ENCODE results near the gene GPR52.

GPR52 gene

DNA sequence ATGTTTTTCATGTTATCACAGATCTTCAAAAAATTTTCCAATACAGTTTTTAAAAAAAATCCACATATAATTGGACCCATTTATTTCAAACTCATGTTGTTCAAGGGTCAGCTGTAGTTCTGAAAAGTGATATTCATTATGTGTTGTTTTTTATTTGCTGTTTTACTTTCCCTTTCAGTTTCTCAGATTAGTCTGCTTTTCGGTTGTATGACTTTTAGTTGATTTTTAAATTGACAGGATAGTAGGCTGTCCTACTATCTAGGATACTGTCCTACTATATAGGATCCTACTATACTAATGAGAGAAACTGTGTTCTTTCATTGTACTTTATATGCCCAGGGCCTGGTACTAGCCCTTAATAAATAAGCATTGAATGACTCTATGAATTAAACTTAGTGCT, 33.6 kb upstream of the GPR52 start:
- Histone ChIP-seq H3K9me3 (ENCODE audit: control insufficient read depth, low read length) (no peaks in the 10 kb centered on the region), H3K27ac (no peak overlapping the region), H3K4me1 (no peaks in the 10 kb centered on the region), H3K9ac (no peak overlapping the region), H2AFZ (no peak overlapping the region), H3K79me2 (no peaks in the 10 kb centered on the region), H3K4me3 (ENCODE audit: low read depth, low read length) (peak overlapping the region; percentile 1), H3K27me3 (ENCODE audit: control insufficient read depth, insufficient read depth, low read length) (no peaks in the 10 kb centered on the region), H3K36me3 (ENCODE audit: control insufficient read depth, insufficient read depth, low read length) (no peaks in the 10 kb centered on the region), H3K4me2 (ENCODE audit: low read length) (peak overlapping the region; percentile 24)
- TF ChIP-seq, protein P1, sequence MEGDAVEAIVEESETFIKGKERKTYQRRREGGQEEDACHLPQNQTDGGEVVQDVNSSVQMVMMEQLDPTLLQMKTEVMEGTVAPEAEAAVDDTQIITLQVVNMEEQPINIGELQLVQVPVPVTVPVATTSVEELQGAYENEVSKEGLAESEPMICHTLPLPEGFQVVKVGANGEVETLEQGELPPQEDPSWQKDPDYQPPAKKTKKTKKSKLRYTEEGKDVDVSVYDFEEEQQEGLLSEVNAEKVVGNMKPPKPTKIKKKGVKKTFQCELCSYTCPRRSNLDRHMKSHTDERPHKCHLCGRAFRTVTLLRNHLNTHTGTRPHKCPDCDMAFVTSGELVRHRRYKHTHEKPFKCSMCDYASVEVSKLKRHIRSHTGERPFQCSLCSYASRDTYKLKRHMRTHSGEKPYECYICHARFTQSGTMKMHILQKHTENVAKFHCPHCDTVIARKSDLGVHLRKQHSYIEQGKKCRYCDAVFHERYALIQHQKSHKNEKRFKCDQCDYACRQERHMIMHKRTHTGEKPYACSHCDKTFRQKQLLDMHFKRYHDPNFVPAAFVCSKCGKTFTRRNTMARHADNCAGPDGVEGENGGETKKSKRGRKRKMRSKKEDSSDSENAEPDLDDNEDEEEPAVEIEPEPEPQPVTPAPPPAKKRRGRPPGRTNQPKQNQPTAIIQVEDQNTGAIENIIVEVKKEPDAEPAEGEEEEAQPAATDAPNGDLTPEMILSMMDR (IDR thresholded peaks at IDR 0.05), result no peak

DNA sequence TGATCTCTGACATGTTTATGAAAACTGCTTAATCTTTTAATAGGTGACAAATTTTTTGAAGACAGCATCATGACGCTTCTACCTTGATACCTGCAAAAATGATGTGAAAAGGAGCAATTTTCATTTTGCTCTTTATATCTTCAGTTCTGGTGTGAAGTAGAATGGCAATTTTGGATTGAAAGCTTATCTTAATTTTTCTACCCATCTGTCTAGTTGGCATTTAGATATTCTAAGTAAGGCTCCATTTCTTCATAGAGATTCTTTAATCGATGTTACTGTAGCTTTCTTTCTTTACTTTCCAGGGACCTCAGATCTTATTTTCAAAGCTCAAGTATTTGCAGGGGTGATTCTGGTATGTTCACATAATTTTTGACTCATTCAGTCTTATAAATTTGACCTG, 32.3 kb upstream of the GPR52 start:
- no peaks in the 10 kb centered on the region for H3K36me3 ChIP-seq (ENCODE audit: control insufficient read depth, insufficient read depth, low read length)
- no peak overlapping the region for H3K9ac ChIP-seq
- no peak overlapping the region for H2AFZ ChIP-seq
- H3K4me3 ChIP-seq (ENCODE audit: low read depth, low read length), result no peak overlapping the region
- H3K79me2 ChIP-seq, result no peaks in the 10 kb centered on the region
- H3K4me1 ChIP-seq, result no peaks in the 10 kb centered on the region
- H3K27ac ChIP-seq, result no peak overlapping the region
- TF ChIP-seq, protein P1 (IDR thresholded peaks at IDR 0.05), result no peak
- no peaks in the 10 kb centered on the region for H3K9me3 ChIP-seq (ENCODE audit: control insufficient read depth, low read length)
- no peak overlapping the region for H3K4me2 ChIP-seq (ENCODE audit: low read length)
- H3K27me3 ChIP-seq (ENCODE audit: control insufficient read depth, insufficient read depth, low read length), result no peaks in the 10 kb centered on the region

DNA sequence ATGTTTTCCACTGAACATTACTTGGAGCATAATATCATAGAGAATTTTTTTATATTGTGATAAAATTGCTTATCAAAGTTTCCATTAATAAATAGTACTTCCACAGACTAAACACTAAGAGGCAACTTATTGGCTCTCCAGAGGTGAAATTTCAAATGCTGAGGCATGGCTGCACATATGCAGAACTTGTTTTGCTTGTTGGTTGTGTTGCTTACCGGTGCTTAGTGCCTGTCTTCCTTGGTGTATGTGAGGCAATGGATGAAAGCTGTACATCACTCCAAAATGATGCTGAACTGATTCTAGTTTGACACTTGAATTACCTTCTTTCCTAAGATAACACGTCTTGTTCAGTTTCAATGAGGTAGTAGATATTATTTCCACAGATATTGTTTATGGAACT, 29.8 kb upstream of the GPR52 start:
- no peak overlapping the region for H3K4me3 ChIP-seq (ENCODE audit: low read depth, low read length)
- no peaks in the 10 kb centered on the region for H3K27me3 ChIP-seq (ENCODE audit: control insufficient read depth, insufficient read depth, low read length)
- H3K79me2 ChIP-seq, result no peaks in the 10 kb centered on the region
- no peak overlapping the region for H2AFZ ChIP-seq
- no peaks in the 10 kb centered on the region for H3K9me3 ChIP-seq (ENCODE audit: control insufficient read depth, low read length)
- no peaks in the 10 kb centered on the region for H3K4me1 ChIP-seq
- H3K27ac ChIP-seq, result no peak overlapping the region
- H3K36me3 ChIP-seq (ENCODE audit: control insufficient read depth, insufficient read depth, low read length), result no peaks in the 10 kb centered on the region
- TF ChIP-seq, protein P1 (IDR thresholded peaks at IDR 0.05), result no peak
- no peak overlapping the region for H3K4me2 ChIP-seq (ENCODE audit: low read length)
- no peak overlapping the region for H3K9ac ChIP-seq

DNA sequence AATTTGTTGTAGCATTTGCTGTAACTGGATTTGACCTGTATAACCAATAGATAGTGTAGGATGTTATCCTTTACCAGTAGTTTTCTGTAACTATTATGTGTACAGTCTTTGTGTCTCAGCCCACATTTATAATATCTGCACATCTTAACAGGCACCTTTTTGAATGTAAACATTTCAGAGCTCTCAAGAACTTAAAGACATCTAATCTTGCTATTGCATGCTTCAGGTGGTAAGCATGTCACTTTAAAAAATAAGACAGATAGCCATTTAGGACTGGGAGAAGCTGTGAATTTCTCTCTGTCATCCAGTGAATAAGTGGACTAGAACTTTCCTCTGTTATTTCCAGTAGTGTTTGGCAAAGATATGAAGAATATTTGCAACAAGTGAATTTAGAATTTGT, 22.6 kb upstream of the GPR52 start:
- Histone ChIP-seq H3K4me3 (ENCODE audit: low read depth, low read length) (no peak overlapping the region), H3K9ac (no peak overlapping the region), H3K9me3 (ENCODE audit: control insufficient read depth, low read length) (no peaks in the 10 kb centered on the region), H3K27me3 (ENCODE audit: control insufficient read depth, insufficient read depth, low read length) (no peaks in the 10 kb centered on the region), H3K4me2 (ENCODE audit: low read length) (no peak overlapping the region), H3K79me2 (no peaks in the 10 kb centered on the region), H3K36me3 (ENCODE audit: control insufficient read depth, insufficient read depth, low read length) (no peaks in the 10 kb centered on the region), H3K4me1 (no peaks in the 10 kb centered on the region), H2AFZ (no peak overlapping the region), H3K27ac (no peak overlapping the region)
- TF ChIP-seq, protein P1 (IDR thresholded peaks at IDR 0.05), result no peak

DNA sequence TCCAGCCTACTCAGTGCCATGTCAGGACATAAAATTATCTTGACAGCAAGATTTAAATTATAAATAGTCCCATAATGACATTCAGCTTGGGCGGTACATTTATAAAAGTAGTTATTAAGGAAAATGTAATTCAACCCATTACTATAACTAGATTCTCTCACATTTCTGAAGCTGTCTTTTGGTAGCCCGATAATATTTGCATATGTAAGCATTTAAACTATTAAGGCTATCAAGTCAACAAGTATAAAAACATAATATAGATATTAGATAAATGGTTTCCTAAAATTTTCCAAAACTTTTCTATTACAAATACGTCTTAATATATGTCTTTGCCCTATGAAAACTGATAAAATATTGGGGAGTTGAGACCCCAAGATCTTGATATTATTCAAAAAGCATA, 21.6 kb upstream of the GPR52 start:
- Histone ChIP-seq H3K4me3 (ENCODE audit: low read depth, low read length) (no peak overlapping the region), H3K9ac (no peak overlapping the region), H3K9me3 (ENCODE audit: control insufficient read depth, low read length) (no peaks in the 10 kb centered on the region), H3K79me2 (no peaks in the 10 kb centered on the region), H3K4me1 (no peaks in the 10 kb centered on the region), H3K27ac (no peak overlapping the region), H3K4me2 (ENCODE audit: low read length) (no peak overlapping the region), H2AFZ (no peak overlapping the region), H3K27me3 (ENCODE audit: control insufficient read depth, insufficient read depth, low read length) (no peaks in the 10 kb centered on the region), H3K36me3 (ENCODE audit: control insufficient read depth, insufficient read depth, low read length) (no peaks in the 10 kb centered on the region)
- TF ChIP-seq, protein P1 (IDR thresholded peaks at IDR 0.05), result no peak

Measured in parathyroid adenoma (tissue), 2 donors.